Measurements from ENCODE around the gene CALR. TPM values are rescaled to one million over a fixed set of nuclear protein-coding genes. Genes with fewer than 3 reads are reported as not detected.
A peak's percentile ranks its signal among the peaks of the same experiment; 100 is the strongest.
"Not testable (repeated sequence)": the region's sequence is repeated elsewhere in the genome, so short reads cannot be mapped to it uniquely, and the experiment has no call there.

Gene CALR
- total RNA-seq, 6 donors from 2014 or later = 171 to 1,351 (median 423) TPM

DNA sequence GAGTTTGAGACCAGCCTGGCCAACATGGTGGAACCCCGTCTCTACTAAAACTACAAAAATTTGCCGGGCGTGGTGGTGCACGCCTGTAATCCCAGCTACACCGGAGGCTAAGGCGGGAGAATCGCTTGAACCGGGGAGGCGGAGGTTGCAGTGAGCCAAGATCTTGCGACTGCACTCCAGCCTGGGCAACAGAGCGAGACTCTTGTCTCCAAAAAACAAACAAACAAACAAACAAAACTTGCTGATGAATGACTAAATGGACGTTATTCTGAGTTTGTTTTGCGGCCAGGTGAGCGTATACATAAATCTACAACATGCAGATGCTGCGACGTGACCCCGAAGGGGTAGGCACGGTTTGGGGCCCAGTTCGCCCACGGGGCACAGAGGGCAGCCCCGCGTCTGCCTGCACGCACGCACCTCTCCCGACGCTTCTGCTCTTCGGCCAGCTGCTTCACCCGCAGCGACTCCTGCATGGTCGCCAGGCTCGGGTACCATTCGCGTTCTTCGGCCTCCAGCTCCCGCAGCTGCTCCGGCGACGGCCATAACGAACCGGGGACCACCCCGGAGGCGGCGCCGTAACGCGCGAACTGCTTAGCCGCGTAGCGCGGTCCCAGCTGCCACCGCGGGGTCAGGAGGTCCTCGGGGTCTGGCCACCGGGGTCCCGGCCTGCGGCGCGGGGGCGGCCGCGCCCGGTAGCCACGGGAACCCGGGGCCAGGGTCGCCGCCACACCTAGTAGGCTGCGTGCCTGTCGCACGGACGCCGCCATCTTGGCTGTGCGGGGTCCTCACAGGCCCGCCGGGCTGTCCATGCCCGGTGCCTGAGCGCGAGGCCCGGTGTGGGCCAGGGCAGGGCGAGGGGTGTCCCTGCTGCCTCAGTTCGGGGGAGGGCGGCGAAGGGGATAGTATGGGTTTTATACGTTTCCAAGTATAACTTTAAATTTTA is 18.3 kb downstream of the CALR start, which contains the start of gene GADD45GIP1:
Gene GADD45GIP1 (minus strand): TSS at position 778 of the 943 bp plus-strand sequence. CDS start 11 bp downstream, at position 767.
- H3K9me3 ChIP-seq = no peaks in the 10 kb centered on the region
- TF ChIP-seq, protein P1, sequence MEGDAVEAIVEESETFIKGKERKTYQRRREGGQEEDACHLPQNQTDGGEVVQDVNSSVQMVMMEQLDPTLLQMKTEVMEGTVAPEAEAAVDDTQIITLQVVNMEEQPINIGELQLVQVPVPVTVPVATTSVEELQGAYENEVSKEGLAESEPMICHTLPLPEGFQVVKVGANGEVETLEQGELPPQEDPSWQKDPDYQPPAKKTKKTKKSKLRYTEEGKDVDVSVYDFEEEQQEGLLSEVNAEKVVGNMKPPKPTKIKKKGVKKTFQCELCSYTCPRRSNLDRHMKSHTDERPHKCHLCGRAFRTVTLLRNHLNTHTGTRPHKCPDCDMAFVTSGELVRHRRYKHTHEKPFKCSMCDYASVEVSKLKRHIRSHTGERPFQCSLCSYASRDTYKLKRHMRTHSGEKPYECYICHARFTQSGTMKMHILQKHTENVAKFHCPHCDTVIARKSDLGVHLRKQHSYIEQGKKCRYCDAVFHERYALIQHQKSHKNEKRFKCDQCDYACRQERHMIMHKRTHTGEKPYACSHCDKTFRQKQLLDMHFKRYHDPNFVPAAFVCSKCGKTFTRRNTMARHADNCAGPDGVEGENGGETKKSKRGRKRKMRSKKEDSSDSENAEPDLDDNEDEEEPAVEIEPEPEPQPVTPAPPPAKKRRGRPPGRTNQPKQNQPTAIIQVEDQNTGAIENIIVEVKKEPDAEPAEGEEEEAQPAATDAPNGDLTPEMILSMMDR (IDR thresholded peaks at IDR 0.05) = no peak
- peak; percentile 16 to 82 (median 44) for TF ChIP-seq POLR2A (IDR thresholded peaks at IDR 0.05)
- TF ChIP-seq EP300 (IDR thresholded peaks at IDR 0.05) = no peak
- peak; percentile 59 to 73 for TF ChIP-seq POLR2AphosphoS5 (IDR thresholded peaks at IDR 0.05)
- DNase-seq (peak; percentile 86 to 95), ATAC-seq (ENCODE audit: low FRiP score in 2 of 2) (peak; percentile 95 to 98)
- H3K4me1 ChIP-seq = peaks cover 29 to 50% (median 42%) of the 10 kb centered on the region in 4 donors
- 8 to 9% methylated on average over 34 to 45 of the region's 84 CpGs for WGBS, 2 donors
- H3K27me3 ChIP-seq = no peaks in the 10 kb centered on the region
- H3K4me3 ChIP-seq = peak within 1 kb of the TSS; percentile 81 to 96 (median 90)
- peaks cover 4 to 32% (median 27%) of the 10 kb centered on the region in 4 donors for H3K36me3 ChIP-seq
- H3K27ac ChIP-seq = peak within 1 kb of the TSS; percentile 82 to 93 (median 90)

DNA sequence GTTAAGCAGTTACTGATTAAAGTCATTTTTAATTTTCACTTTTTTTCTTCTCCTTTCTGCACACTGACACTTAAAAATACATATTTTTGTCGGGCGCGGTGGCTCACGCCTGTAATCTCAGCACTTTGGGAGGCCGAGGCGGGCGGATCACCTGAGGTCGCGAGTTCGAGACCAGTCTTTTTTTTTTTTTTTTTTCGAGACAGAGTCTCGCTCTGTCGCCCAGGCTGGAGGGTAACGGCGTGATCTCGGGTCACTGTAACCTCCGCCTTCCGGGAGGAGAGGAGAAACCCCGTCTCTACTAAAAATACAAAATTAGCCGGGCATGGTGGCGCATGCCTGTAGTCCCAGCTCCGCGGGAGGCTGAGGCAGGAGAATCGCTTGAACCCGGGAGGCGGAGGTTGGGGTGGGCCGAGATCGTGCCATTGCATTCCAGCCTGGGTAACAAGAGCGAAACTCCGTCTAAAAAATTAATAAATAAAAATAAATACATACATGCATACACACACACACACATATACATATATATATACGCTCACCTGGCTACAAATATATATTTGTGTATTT is 19.1 kb downstream of the CALR start:
- WGBS, 2 donors = 31 to 51% methylated on average over 31 of the region's 31 CpGs
- ATAC-seq (ENCODE audit: low FRiP score in 2 of 2) = peak in 1 of 2 donors; percentile 13
- not testable (repeated sequence) for H3K27me3 ChIP-seq, DNase-seq, H3K9me3 ChIP-seq
- Histone ChIP-seq H3K4me3 (peak overlapping the region; percentile 81 to 96 (median 90)), H3K27ac (peak overlapping the region; percentile 82 to 93 (median 90)), H3K36me3 (peaks cover 4 to 24% (median 20%) of the 10 kb centered on the region in 4 donors), H3K4me1 (peaks cover 29 to 47% (median 38%) of the 10 kb centered on the region in 4 donors)

DNA sequence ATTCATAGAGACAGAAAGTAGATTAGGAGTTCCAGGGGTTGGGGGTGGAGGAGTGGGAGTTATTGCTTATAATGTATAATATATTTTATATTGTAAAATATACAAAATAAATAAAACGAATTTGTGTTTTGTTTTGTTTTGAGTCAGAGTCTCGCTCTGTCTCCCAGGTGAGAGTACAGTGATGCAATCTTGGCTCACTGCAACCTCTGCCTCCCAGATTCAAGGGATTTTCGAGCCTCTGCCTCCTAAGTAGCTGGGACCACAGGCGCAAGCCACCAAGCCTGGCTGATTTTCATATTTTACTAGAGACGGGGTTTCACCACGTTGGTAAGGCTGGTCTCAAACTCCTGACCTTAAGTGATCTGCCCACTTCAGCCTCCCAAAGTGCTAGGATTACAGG is 21.1 kb downstream of the CALR start:
- Histone ChIP-seq H3K9me3 (no peaks in the 10 kb centered on the region), H3K4me3 (no peak overlapping the region), H3K27me3 (no peaks in the 10 kb centered on the region), H3K4me1 (peaks cover 14 to 28% (median 21%) of the 10 kb centered on the region in 4 donors), H3K36me3 (peaks cover 0 to 4% (median under 1%) of the 10 kb centered on the region in 4 donors), H3K27ac (no peak overlapping the region)
- 69 to 74% methylated on average over 6 of the region's 6 CpGs for WGBS, 2 donors
- DNase-seq = no peak
- no peak for ATAC-seq (ENCODE audit: low FRiP score in 2 of 2)
- TF ChIP-seq POLR2AphosphoS5 (IDR thresholded peaks at IDR 0.05) (no peak), POLR2A (IDR thresholded peaks at IDR 0.05) (no peak), EP300 (IDR thresholded peaks at IDR 0.05) (no peak)
- TF ChIP-seq, protein P1 (IDR thresholded peaks at IDR 0.05) = no peak

DNA sequence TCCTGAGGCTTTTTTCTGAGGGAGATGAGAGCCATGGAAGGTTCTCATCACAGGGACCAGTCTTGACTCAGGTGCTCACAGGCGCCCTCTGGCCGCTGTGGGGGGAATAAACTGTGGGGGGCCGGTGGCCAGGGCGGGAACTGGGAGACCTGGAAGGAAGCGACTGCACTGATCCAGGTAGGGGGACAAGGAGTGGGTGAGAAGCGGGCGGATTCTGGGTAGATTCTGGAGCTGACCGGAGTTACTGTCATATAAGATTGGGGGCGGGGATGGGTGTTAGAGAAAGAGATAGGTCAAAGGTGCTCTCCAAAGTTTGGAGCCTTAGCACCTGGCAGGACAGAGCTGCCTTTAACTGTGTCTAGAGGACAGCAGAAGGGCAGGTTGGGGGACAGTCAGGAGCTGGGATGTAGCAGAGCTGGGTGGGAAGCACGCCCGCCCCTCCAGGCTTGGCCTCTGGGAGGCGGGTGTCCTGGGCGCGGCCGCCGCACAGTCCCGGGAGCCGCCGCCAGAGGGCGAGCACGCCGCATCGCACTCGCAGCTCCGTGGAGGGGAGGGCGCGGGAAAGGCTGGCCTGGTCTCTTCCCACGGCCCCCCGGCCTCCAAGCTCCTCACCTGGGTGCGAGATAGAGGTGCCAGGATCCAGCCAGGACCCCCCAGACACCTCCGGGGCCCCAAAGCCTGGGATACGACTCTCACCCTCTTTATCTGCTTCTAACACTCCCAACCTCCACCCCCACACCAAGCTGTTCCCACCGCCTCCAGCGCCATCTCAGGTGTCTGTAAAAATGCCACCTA is 26.8 kb downstream of the CALR start:
- Histone ChIP-seq H3K4me3 (peak overlapping the region; percentile 36 to 59 (median 52)), H3K9me3 (no peaks in the 10 kb centered on the region), H3K27me3 (no peaks in the 10 kb centered on the region), H3K36me3 (no peaks in the 10 kb centered on the region), H3K27ac (peak overlapping the region; percentile 17 to 81 (median 64)), H3K4me1 (peaks cover 3 to 11% (median 8%) of the 10 kb centered on the region in 4 donors)
- ATAC-seq (ENCODE audit: low FRiP score in 2 of 2) (peak; percentile 96 to 99), DNase-seq (peak; percentile 80 to 98)
- no peak for TF ChIP-seq POLR2AphosphoS5 (IDR thresholded peaks at IDR 0.05)
- TF ChIP-seq, protein P1 (IDR thresholded peaks at IDR 0.05) = peak; percentile 95 to 99 (median 98)
- TF ChIP-seq EP300 (IDR thresholded peaks at IDR 0.05) = no peak
- TF ChIP-seq POLR2A (IDR thresholded peaks at IDR 0.05) = peak in 1 of 4 donors; percentile 29
- WGBS, 2 donors = 1 to 3% methylated on average over 15 to 33 of the region's 34 CpGs

Measured in upper lobe of left lung (tissue), 6 donors.